Suprapubic skin (tissue), 3 donors: ENCODE results near the gene CABP4.

Experiments used
- CTCF ChIP-seq, 2 donors: fragments of 200-600 bp in 1 of 2; fragments of 450-650 bp in 1 of 2; sonication (generic) in 1 of 2; IDR thresholded peaks; one replicate each; pipeline ENCODE4 v1.5.1; 2016 to 2019; ENCODE audit warnings: antibody characterized with exemption in 2 of 2, mild to moderate bottlenecking in 1 of 2, moderate library complexity in 1 of 2
- POLR2AphosphoS5 ChIP-seq, 3 donors: sonication (generic); formaldehyde crosslinking; IDR thresholded peaks; one replicate each; pipeline ENCODE4 v1.6.1; 2017; ENCODE audit warnings: antibody characterized with exemption in 3 of 3

- TF ChIP-seq CTCF (IDR thresholded peaks at IDR 0.05) (no peak), POLR2AphosphoS5 (IDR thresholded peaks at IDR 0.05) (no peak)
These were observed 18.6 kb upstream of the CABP4 start for GRCh38 chr11:67436459-67437081.
